Gastroesophageal sphincter (tissue), 3 donors: ENCODE measurements around the gene CAPN6.

Experiments
- POLR2A ChIP-seq, 2 donors: fragments of 450-650 bp; IDR thresholded peaks; one replicate each; pipeline ENCODE4 v1.6.1; 2017; ENCODE audit warnings: antibody characterized with exemption in 2 of 2, mild to moderate bottlenecking in 2 of 2, moderate library complexity in 1 of 2
- POLR2AphosphoS5 ChIP-seq: sonication (generic); formaldehyde crosslinking; IDR thresholded peaks from one replicate; pipeline ENCODE4 v1.6.1; 2017; ENCODE audit warnings: antibody characterized with exemption
- TF ChIP-seq, protein P1 (sequence below), 4 experiments: fragments of 200-600 bp in 2 of 4; fragments of 450-650 bp in 2 of 4; sonication (generic) in 1 of 4; IDR thresholded peaks; one replicate each; pipeline ENCODE4 v1.5.1; 2017 to 2019; ENCODE audit warnings: antibody characterized with exemption in 4 of 4, mild to moderate bottlenecking in 2 of 4, moderate library complexity in 2 of 4

DNA sequence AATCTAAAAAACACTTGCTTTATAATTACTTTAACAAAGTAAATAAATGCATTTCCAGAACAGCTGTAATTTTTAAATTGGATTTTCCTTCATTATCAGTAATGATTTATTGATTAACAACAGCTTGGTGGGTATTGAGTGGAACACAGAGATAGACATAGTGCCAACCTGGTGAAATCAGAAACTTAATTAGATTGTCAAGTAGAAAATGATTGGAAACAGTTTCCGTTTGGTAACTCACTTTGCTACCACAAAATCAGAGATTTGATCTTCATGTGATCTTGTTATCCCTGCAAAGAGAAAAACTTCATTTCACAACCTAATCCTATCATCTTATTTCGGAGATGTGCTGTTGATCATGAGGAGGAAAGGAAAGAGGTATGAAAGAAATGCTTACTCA lies 70.8 kb downstream of the CAPN6 start:
- TF ChIP-seq POLR2A (IDR thresholded peaks at IDR 0.05) (no peak), POLR2AphosphoS5 (no peak)
- TF ChIP-seq, protein P1, sequence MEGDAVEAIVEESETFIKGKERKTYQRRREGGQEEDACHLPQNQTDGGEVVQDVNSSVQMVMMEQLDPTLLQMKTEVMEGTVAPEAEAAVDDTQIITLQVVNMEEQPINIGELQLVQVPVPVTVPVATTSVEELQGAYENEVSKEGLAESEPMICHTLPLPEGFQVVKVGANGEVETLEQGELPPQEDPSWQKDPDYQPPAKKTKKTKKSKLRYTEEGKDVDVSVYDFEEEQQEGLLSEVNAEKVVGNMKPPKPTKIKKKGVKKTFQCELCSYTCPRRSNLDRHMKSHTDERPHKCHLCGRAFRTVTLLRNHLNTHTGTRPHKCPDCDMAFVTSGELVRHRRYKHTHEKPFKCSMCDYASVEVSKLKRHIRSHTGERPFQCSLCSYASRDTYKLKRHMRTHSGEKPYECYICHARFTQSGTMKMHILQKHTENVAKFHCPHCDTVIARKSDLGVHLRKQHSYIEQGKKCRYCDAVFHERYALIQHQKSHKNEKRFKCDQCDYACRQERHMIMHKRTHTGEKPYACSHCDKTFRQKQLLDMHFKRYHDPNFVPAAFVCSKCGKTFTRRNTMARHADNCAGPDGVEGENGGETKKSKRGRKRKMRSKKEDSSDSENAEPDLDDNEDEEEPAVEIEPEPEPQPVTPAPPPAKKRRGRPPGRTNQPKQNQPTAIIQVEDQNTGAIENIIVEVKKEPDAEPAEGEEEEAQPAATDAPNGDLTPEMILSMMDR (IDR thresholded peaks at IDR 0.05), result no peak
